K562 (cell line): ENCODE measurements around the gene CHRND. TPM values are rescaled to one million over a fixed set of nuclear protein-coding genes. Genes with fewer than 3 reads are reported as not detected.

Source experiments
- ELF1 ChIP-seq: fragments of 200-800 bp; sonication (Bioruptor generic); IDR thresholded peaks from 2 replicates; pipeline ENCODE4 v1.6.1; 2016; ENCODE audit warnings: missing genetic modification characterization, missing compliant biosample characterization
- ELF2 ChIP-seq: fragments of 250-450 bp; sonication (Bioruptor Pico); IDR thresholded peaks from 2 replicates; pipeline ENCODE4 v1.5.0; 2021; ENCODE audit warnings: mild to moderate bottlenecking
- ESRRB ChIP-seq: fragments of 250-450 bp; sonication (Bioruptor Pico); IDR thresholded peaks from 2 replicates; pipeline ENCODE4 v1.5.0; 2020; ENCODE audit warnings: mild to moderate bottlenecking, moderate library complexity, borderline replicate concordance
- ETV6 ChIP-seq, 3 experiments: fragments of 150-350 bp in 1 of 3; sonication (generic) in 1 of 3; formaldehyde crosslinking in 1 of 3; IDR thresholded peaks; 2 replicates each; pipeline versions ENCODE4 v1.6.1 to v1.8.0; 2014 to 2022; ENCODE audit warnings: borderline replicate concordance in 2 of 3, low read depth in 2 of 3, antibody characterized with exemption in 1 of 3, low read length in 1 of 3, mild to moderate bottlenecking in 1 of 3, missing genetic modification reagents in 1 of 3
- FOS ChIP-seq: IDR thresholded peaks from 3 replicates; pipeline ENCODE4 v1.6.1; 2011; ENCODE audit not compliant: insufficient read length; ENCODE audit errors: extremely low read depth
- FOSL1 ChIP-seq: fragments of 200-800 bp; sonication (Bioruptor generic); conservative IDR thresholded peaks from 2 replicates; pipeline ENCODE4 v1.6.1; 2016; ENCODE audit warnings: missing genetic modification characterization, missing compliant biosample characterization
- GATAD2A ChIP-seq: fragments of 450-650 bp; IDR thresholded peaks from 2 replicates; pipeline ENCODE4 v1.6.1; 2017
- GATAD2B ChIP-seq: fragments of 450-650 bp; IDR thresholded peaks from 2 replicates; pipeline ENCODE4 v1.6.1; 2017; ENCODE audit warnings: mild to moderate bottlenecking, borderline replicate concordance
- HMGXB4 ChIP-seq: sonication (generic); formaldehyde crosslinking; IDR thresholded peaks from 2 replicates; pipeline ENCODE4 v1.8.1; 2023; ENCODE audit warnings: mild to moderate bottlenecking, missing genetic modification reagents
- IRF9 ChIP-seq: fragments of 450-650 bp; IDR thresholded peaks from 2 replicates; pipeline ENCODE4 v1.6.1; 2016; ENCODE audit warnings: missing biosample characterization, missing genetic modification characterization
- KHSRP ChIP-seq: fragments of 450-650 bp; IDR thresholded peaks from 2 replicates; pipeline ENCODE4 v1.6.1; 2017
- MTA1 ChIP-seq: fragments of 450-650 bp; IDR thresholded peaks from 2 replicates; pipeline ENCODE4 v1.6.1; 2017; ENCODE audit warnings: borderline replicate concordance
- MTF1 ChIP-seq: fragments of 250-450 bp; sonication (Bioruptor Pico); IDR thresholded peaks from 2 replicates; pipeline ENCODE4 v1.9.0; 2021; ENCODE audit warnings: moderate library complexity, mild to moderate bottlenecking, inconsistent platforms, borderline replicate concordance
- NR1H2 ChIP-seq: sonication (generic); formaldehyde crosslinking; IDR thresholded peaks from 2 replicates; pipeline ENCODE4 v1.4.0; 2020; ENCODE audit warnings: mild to moderate bottlenecking, missing genetic modification reagents
- PATZ1 ChIP-seq: fragments of 250-450 bp; sonication (Bioruptor Pico); IDR thresholded peaks from 2 replicates; pipeline ENCODE4 v1.5.0; 2020; ENCODE audit warnings: mild to moderate bottlenecking, borderline replicate concordance
- POLR2H ChIP-seq: IDR thresholded peaks from 2 replicates; pipeline ENCODE4 v1.6.1; 2016; ENCODE audit warnings: missing genetic modification characterization, low read depth, mild to moderate bottlenecking, control low read depth, missing compliant biosample characterization, moderate library complexity
- PTBP1 ChIP-seq: fragments of 200-400 bp; formaldehyde crosslinking; IDR thresholded peaks from 2 replicates; pipeline ENCODE4 v1.6.1; 2017; ENCODE audit warnings: low read depth, low read length
- TEAD4 ChIP-seq, 2 experiments: sonication (generic) in 1 of 2; formaldehyde crosslinking in 1 of 2; IDR thresholded peaks; 2 replicates each; pipeline versions ENCODE4 v1.6.1 to v1.8.0; 2012 to 2022; ENCODE audit warnings: borderline replicate concordance in 1 of 2, inconsistent platforms in 1 of 2, low read length in 1 of 2, mild to moderate bottlenecking in 1 of 2, missing genetic modification reagents in 1 of 2
- ZFP36 ChIP-seq: fragments of 150-350 bp; IDR thresholded peaks from 2 replicates; pipeline ENCODE4 v1.6.1; 2018; ENCODE audit warnings: low read length, low read depth; ENCODE audit not compliant: partially characterized antibody
- ZNF232 ChIP-seq: sonication (generic); formaldehyde crosslinking; IDR thresholded peaks from 2 replicates; pipeline ENCODE4 v1.8.0; 2022; ENCODE audit warnings: mild to moderate bottlenecking, missing genetic modification reagents
- polyA plus RNA-seq, 8 experiments: library from polyadenylated mRNA; depleted of rRNA in 4 of 8; stranded (reverse) in 5 of 8; unstranded in 3 of 8; fragments of >200 nt; fragmentation: Nextera tagmentation in 2 of 8; fragmentation: Illumina TruSeq in 1 of 8; extraction: Ambion mirVana in 2 of 8; extraction: Trizol in 1 of 8; gene quantifications; 2 replicates each; pipeline versions ENCODE4 v1.2.1 to v1.2.3, GENCODE V29; 2011 to 2014; ENCODE audit warnings: inconsistent platforms in 1 of 8, missing spikeins in 1 of 8
- total RNA-seq, 7 experiments: library from RNA; depleted of rRNA in 6 of 7; stranded (reverse); fragments of >200 nt in 6 of 7; fragmentation: Illumina TruSeq in 2 of 7; extraction: Trizol in 2 of 7; gene quantifications; 2 replicates each; pipeline versions ENCODE4 v1.2.1 to v1.2.3, GENCODE V29; 2011 to 2021; ENCODE audit warnings: low replicate concordance in 1 of 7
- TF ChIP-seq, protein P1 (sequence below): fragments of 250-450 bp; sonication (Bioruptor Pico); IDR thresholded peaks from 2 replicates; pipeline ENCODE4 v1.9.0; 2021; ENCODE audit warnings: mild to moderate bottlenecking

CHRND gene
- total and polyA plus RNA-seq, 9 of the 15 experiments (the other 6 are each of a cell fraction or from before 2014, with no cell fraction given), result not detected

- TF ChIP-seq ZNF232 (CRISPR knock-in tag) (no peak), NR1H2 (CRISPR knock-in tag) (no peak), ELF2 (CRISPR knock-in tag) (peak; percentile 77), TEAD4 (IDR thresholded peaks at IDR 0.05; ENCODE audit: low read length) (peak; percentile 36; the same call in 1 of the 2 replicates), TEAD4 (CRISPR knock-in tag; IDR thresholded peaks at IDR 0.05; ENCODE audit: borderline replicate concordance) (no peak), ELF1 (tag) (peak; percentile 75), ZFP36 (no peak), POLR2H (peak; percentile 60), FOSL1 (0 out of 2 replicates have a peak, but pooled peaks have one; percentile 37), MTF1 (CRISPR knock-in tag) (no peak), GATAD2A (no peak), IRF9 (tag) (no peak), MTA1 (peak; percentile 77), PATZ1 (no peak), FOS (no peak), KHSRP (no peak), ETV6 (IDR thresholded peaks at IDR 0.05; ENCODE audit: borderline replicate concordance in 1 of 2, low read depth in 2 of 2, low read length in 1 of 2) (no peak), ETV6 (CRISPR knock-in tag; IDR thresholded peaks at IDR 0.05; ENCODE audit: borderline replicate concordance) (no peak), GATAD2B (peak; percentile 56), PTBP1 (0 out of 2 replicates have a peak, but pooled peaks have one; percentile 65), HMGXB4 (CRISPR knock-in tag) (0 out of 2 replicates have a peak, but pooled peaks have one; percentile 41), ESRRB (no peak)
- TF ChIP-seq, protein P1, sequence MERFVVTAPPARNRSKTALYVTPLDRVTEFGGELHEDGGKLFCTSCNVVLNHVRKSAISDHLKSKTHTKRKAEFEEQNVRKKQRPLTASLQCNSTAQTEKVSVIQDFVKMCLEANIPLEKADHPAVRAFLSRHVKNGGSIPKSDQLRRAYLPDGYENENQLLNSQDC (CRISPR knock-in tag), result no peak
These were observed 24.6 kb downstream of the CHRND start, which contains the start of the genes EIF4E2 and TIGD1 (continued) for GRCh38 chr2:232550354-232551249.
